IPS DF 4.7 (cell line): ENCODE data around the gene ATP6V1G3.
"Not testable (repeated sequence)": the region's sequence is repeated elsewhere in the genome, so short reads cannot be mapped to it uniquely, and the experiment has no call there.

Experiments
- DNase-seq: peaks from one replicate; pipeline ENCODE4 v3.0.0-alpha.2; 2013; ENCODE audit warnings: low spot score; ENCODE audit errors: extremely low read depth

ATP6V1G3 gene

GRCh38 chr1:198540580-198540979 is at the start of gene ATP6V1G3:
Gene ATP6V1G3 (minus strand): TSS chr1:198540680. CDS start chr1:198540650, 30 bp downstream.
- DNase-seq = no peak

- no peak for DNase-seq
Observed at GRCh38 chr1:198588845-198589244, 48.4 kb upstream of the ATP6V1G3 start.

- DNase-seq = no peak
Observed at GRCh38 chr1:198584163-198584562, 43.7 kb upstream of the ATP6V1G3 start.

- not testable (repeated sequence) for DNase-seq
Observed at GRCh38 chr1:198583209-198583802, 42.8 kb upstream of the ATP6V1G3 start.

GRCh38 chr1:198577444-198577843 is 37.0 kb upstream of the ATP6V1G3 start:
- no peak for DNase-seq

GRCh38 chr1:198575798-198576641 is 35.5 kb upstream of the ATP6V1G3 start:
- DNase-seq = no peak

GRCh38 chr1:198575292-198575691 is 34.8 kb upstream of the ATP6V1G3 start:
- no peak for DNase-seq

- no peak for DNase-seq
Observed at GRCh38 chr1:198574325-198574724, 33.8 kb upstream of the ATP6V1G3 start.

- no peak for DNase-seq
Observed at GRCh38 chr1:198564716-198565115, 24.2 kb upstream of the ATP6V1G3 start.

GRCh38 chr1:198564157-198564556 is 23.7 kb upstream of the ATP6V1G3 start:
- no peak for DNase-seq

- DNase-seq = no peak
Observed at GRCh38 chr1:198563583-198563982, 23.1 kb upstream of the ATP6V1G3 start.

GRCh38 chr1:198560161-198560560 is 19.7 kb upstream of the ATP6V1G3 start:
- no peak for DNase-seq

- DNase-seq = no peak
Observed at GRCh38 chr1:198559362-198559761, 18.9 kb upstream of the ATP6V1G3 start.

- no peak for DNase-seq
Observed at GRCh38 chr1:198558402-198558801, 17.9 kb upstream of the ATP6V1G3 start.

GRCh38 chr1:198556971-198557370 is 16.5 kb upstream of the ATP6V1G3 start:
- no peak for DNase-seq

GRCh38 chr1:198552668-198553416 is 12.4 kb upstream of the ATP6V1G3 start:
- no peak for DNase-seq

GRCh38 chr1:198550941-198551524 is 10.6 kb upstream of the ATP6V1G3 start:
- DNase-seq = no peak

- no peak for DNase-seq
Observed at GRCh38 chr1:198549866-198550265, 9.4 kb upstream of the ATP6V1G3 start.

- DNase-seq = no peak
Observed at GRCh38 chr1:198548890-198549289, 8.4 kb upstream of the ATP6V1G3 start.

GRCh38 chr1:198545156-198545555 is 4.7 kb upstream of the ATP6V1G3 start:
- no peak for DNase-seq

GRCh38 chr1:198544265-198544664 is 3.8 kb upstream of the ATP6V1G3 start:
- no peak for DNase-seq
